K562 (cell line): Measurements from ENCODE around the gene XYLB. TPM values are rescaled to one million over a fixed set of nuclear protein-coding genes. Genes with fewer than 3 reads are reported as not detected.
A peak's percentile ranks its signal among the peaks of the same experiment; 100 is the strongest.

Experiments used
- ARID2 ChIP-seq: fragments of 450-650 bp; IDR thresholded peaks from 2 replicates; pipeline ENCODE4 v1.6.1; 2017; ENCODE audit warnings: antibody characterized with exemption, mild to moderate bottlenecking
- ARNT ChIP-seq, 2 experiments: fragments of 450-650 bp; IDR thresholded peaks; 2 replicates each; pipeline ENCODE4 v1.6.1; 2016; ENCODE audit warnings: mild to moderate bottlenecking in 1 of 2
- BRCA1 ChIP-seq, 2 experiments: fragments of 450-650 bp in 1 of 2; sonication (generic) in 1 of 2; formaldehyde crosslinking in 1 of 2; IDR thresholded peaks; 2 replicates each; pipeline versions ENCODE4 v1.5.0 to v1.6.1; 2017 to 2020; ENCODE audit warnings: mild to moderate bottlenecking in 1 of 2, missing genetic modification reagents in 1 of 2
- CREB5 ChIP-seq: fragments of 250-450 bp; sonication (Bioruptor Pico); IDR thresholded peaks from 2 replicates; pipeline ENCODE4 v1.5.0; 2020; ENCODE audit warnings: mild to moderate bottlenecking
- GABPA ChIP-seq: fragments of 200-800 bp; sonication (Bioruptor generic); conservative IDR thresholded peaks from 2 replicates; pipeline ENCODE4 v1.6.1; 2016; ENCODE audit warnings: low read depth, missing genetic modification characterization, missing compliant biosample characterization
- KAT2B ChIP-seq: IDR thresholded peaks from one replicate; pipeline ENCODE4 v1.6.1; 2012; ENCODE audit warnings: low read depth, mild to moderate bottlenecking, control low read depth, inconsistent platforms, low read length, moderate library complexity
- KLF1 ChIP-seq: fragments of 450-650 bp; IDR thresholded peaks from 2 replicates; pipeline ENCODE4 v1.6.1; 2016; ENCODE audit warnings: missing genetic modification characterization, missing compliant biosample characterization
- NONO ChIP-seq, 2 experiments: fragments of 200-400 bp in 1 of 2; fragments of 450-650 bp in 1 of 2; formaldehyde crosslinking in 1 of 2; IDR thresholded peaks; 2 replicates each; pipeline ENCODE4 v1.6.1; 2017; ENCODE audit warnings: low read depth in 2 of 2, mild to moderate bottlenecking in 2 of 2, moderate library complexity in 2 of 2, low read length in 1 of 2
- SRF ChIP-seq, 2 experiments: fragments of 250-450, 450-650 bp in 1 of 2; sonication (Bioruptor Pico) in 1 of 2; sonication (generic) in 1 of 2; formaldehyde crosslinking; IDR thresholded peaks; 2 replicates each; pipeline versions ENCODE4 v1.5.0 to v1.5.1; 2020 to 2022; ENCODE audit warnings: mild to moderate bottlenecking in 1 of 2, missing genetic modification reagents in 1 of 2
- TAL1 ChIP-seq: fragments of 450-650 bp; IDR thresholded peaks from 2 replicates; pipeline ENCODE4 v1.6.1; 2016; ENCODE audit warnings: mild to moderate bottlenecking
- TCF15 ChIP-seq: fragments of 250-450 bp; sonication (Bioruptor Pico); IDR thresholded peaks from 2 replicates; pipeline ENCODE4 v1.8.0; 2022; ENCODE audit warnings: moderate library complexity, mild to moderate bottlenecking, inconsistent platforms
- ZBTB40 ChIP-seq, 2 experiments: fragments of 450-650 bp in 1 of 2; sonication (generic) in 1 of 2; formaldehyde crosslinking in 1 of 2; IDR thresholded peaks; 2 replicates each; pipeline versions ENCODE4 v1.7.1 to v1.9.0; 2016 to 2022; ENCODE audit warnings: inconsistent platforms in 1 of 2, mild to moderate bottlenecking in 1 of 2, missing genetic modification reagents in 1 of 2
- ZNF707 ChIP-seq: fragments of 250-450 bp; sonication (Bioruptor Pico); conservative IDR thresholded peaks from 2 replicates; pipeline ENCODE4 v1.8.0; 2022; ENCODE audit warnings: inconsistent platforms, mild to moderate bottlenecking, moderate library complexity
- polyA plus RNA-seq, 8 experiments: library from polyadenylated mRNA; depleted of rRNA in 4 of 8; stranded (reverse) in 5 of 8; unstranded in 3 of 8; fragments of >200 nt; fragmentation: Nextera tagmentation in 2 of 8; fragmentation: Illumina TruSeq in 1 of 8; extraction: Ambion mirVana in 2 of 8; extraction: Trizol in 1 of 8; gene quantifications; 2 replicates each; pipeline versions ENCODE4 v1.2.1 to v1.2.3, GENCODE V29; 2011 to 2014; ENCODE audit warnings: inconsistent platforms in 1 of 8, missing spikeins in 1 of 8
- total RNA-seq, 7 experiments: library from RNA; depleted of rRNA in 6 of 7; stranded (reverse); fragments of >200 nt in 6 of 7; fragmentation: Illumina TruSeq in 2 of 7; extraction: Trizol in 2 of 7; gene quantifications; 2 replicates each; pipeline versions ENCODE4 v1.2.1 to v1.2.3, GENCODE V29; 2011 to 2021; ENCODE audit warnings: low replicate concordance in 1 of 7

The XYLB gene
- total and polyA plus RNA-seq, 9 of the 15 experiments (the other 6 are each of a cell fraction or from before 2014, with no cell fraction given) = 4.0 to 20.2 (median 13.2) TPM

GRCh38 chr3:38347421-38348200 is 1.0 kb downstream of the XYLB start (continued):
- TF ChIP-seq ZBTB40 (IDR thresholded peaks at IDR 0.05) (peak; percentile 43; the same call in 1 of the 2 replicates), ZBTB40 (CRISPR knock-in tag; IDR thresholded peaks at IDR 0.05) (no peak), TAL1 (no peak), KAT2B (no peak), CREB5 (CRISPR knock-in tag) (no peak), BRCA1 (IDR thresholded peaks at IDR 0.05) (no peak), BRCA1 (CRISPR knock-in tag; IDR thresholded peaks at IDR 0.05) (no peak), ZNF707 (CRISPR knock-in tag) (no peak), ARID2 (peak; percentile 5; the same call in 1 of the 2 replicates), NONO (IDR thresholded peaks at IDR 0.05; ENCODE audit: low read depth in 2 of 2, low read length in 1 of 2) (no peak), SRF (CRISPR knock-in tag; IDR thresholded peaks at IDR 0.05) (0 out of 4 replicates have a peak, but pooled peaks of 1 of the 2 experiments have one; percentile 27), TCF15 (CRISPR knock-in tag) (no peak), KLF1 (tag) (0 out of 2 replicates have a peak, but pooled peaks have one; percentile 23), ARNT (IDR thresholded peaks at IDR 0.05) (0 out of 4 replicates have a peak, but pooled peaks of 1 of the 2 experiments have one; percentile 16), GABPA (tag) (peak; percentile 61; the same call in 1 of the 2 replicates)
